Esophagus muscularis mucosa (tissue), 4 donors: ENCODE results near the gene ERCC4.

Source experiments
- CTCF ChIP-seq, 3 experiments: fragments of 200-600 bp in 2 of 3; fragments of 450-650 bp in 1 of 3; sonication (generic) in 2 of 3; IDR thresholded peaks; one replicate each; pipeline ENCODE4 v1.5.1; 2017 to 2019; ENCODE audit warnings: antibody characterized with exemption in 3 of 3, mild to moderate bottlenecking in 2 of 3, moderate library complexity in 1 of 3
- EP300 ChIP-seq: sonication (generic); formaldehyde crosslinking; IDR thresholded peaks from one replicate; pipeline ENCODE4 v1.6.1; 2017; ENCODE audit warnings: antibody characterized with exemption
- POLR2A ChIP-seq: fragments of 450-650 bp; IDR thresholded peaks from one replicate; pipeline ENCODE4 v1.6.1; 2017; ENCODE audit warnings: antibody characterized with exemption, moderate library complexity, mild to moderate bottlenecking, low read depth
- POLR2AphosphoS5 ChIP-seq, 2 donors: sonication (generic); formaldehyde crosslinking; IDR thresholded peaks; one replicate each; pipeline ENCODE4 v1.6.1; 2017; ENCODE audit warnings: antibody characterized with exemption in 2 of 2

GRCh38 chr16:13911871-13912270 is 8.1 kb upstream of the ERCC4 start:
- TF ChIP-seq CTCF (IDR thresholded peaks at IDR 0.05) (no peak), POLR2A (no peak), EP300 (no peak), POLR2AphosphoS5 (IDR thresholded peaks at IDR 0.05) (no peak)
